ENCODE measurements around the gene HLA-DMA.

Gene HLA-DMA

DNA sequence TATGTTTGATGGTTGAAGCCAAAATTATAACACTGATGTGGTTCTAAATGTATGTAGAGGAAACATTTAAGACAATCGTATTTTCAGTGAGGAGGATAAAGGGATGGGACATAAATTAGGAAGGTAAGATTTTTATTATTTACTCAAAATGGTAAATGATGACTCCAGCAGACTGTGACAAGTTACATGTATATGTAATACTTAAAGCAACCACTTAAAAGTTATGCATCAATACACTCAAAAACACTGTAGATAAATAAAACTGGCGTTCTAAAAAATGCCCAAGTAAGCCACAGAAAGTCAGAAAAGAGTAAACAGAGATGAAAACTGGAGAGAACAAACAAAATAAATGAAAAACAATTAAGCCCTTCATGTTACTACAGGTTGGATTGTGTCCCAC lies 30.8 kb downstream of the HLA-DMA start:
- DNase-seq, result no peak

DNA sequence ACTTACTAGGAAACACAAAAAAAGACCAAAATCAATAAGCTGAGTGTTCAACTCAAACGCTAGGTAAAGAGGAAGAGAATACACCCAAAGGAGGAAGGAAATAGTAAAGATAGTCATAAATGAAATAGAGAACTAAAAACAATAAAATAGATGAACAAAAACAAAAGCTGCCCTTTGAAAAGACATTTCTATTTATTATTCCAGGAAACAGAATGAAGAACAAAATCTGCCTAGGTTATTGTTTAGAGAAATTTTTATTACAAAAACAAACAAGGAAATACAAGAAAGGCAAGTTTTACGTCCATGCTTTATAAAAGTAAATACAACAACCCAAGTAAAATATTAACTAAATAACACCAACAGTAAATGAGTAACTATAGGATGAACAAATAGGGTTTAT lies 32.2 kb downstream of the HLA-DMA start:
- no peak for DNase-seq

DNA sequence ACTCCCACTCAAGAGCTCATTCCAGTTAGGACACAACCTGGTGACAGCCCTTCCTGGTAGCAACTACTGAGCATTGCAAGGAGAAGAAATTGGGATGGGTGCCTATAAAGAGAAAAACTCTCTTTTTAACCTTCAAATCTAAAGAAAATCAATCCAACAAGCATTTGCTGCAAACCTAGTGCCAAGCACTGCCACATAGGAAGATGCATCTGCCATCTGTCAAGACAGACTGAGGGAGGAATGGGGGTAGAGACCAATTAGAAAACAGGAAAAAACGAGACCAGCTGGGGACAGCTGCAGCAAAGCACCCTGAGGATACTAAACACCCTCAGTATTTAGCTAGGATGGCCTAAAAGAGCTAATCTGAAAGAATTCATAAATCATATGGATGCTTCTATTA lies 39.9 kb downstream of the HLA-DMA start:
- no peak for DNase-seq

DNA sequence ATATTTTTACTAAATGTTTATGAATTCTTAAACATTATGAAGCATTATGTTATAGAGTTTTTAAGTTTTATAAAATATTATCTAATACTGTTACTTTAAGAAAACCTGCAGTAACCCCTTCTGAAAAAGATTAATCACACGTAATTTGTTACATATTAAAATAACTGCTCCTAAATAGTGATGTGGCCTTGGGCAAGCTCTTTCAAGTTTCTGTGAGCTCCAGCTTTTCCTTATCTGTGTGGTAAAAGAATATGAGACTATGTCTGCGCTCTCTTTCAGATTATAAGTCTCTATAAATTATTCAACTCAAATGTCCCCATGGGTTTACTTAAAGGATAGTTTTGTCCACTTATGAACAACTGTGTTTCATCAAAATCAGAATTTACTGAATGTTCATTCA lies 44.0 kb downstream of the HLA-DMA start:
- no peak for DNase-seq

DNA sequence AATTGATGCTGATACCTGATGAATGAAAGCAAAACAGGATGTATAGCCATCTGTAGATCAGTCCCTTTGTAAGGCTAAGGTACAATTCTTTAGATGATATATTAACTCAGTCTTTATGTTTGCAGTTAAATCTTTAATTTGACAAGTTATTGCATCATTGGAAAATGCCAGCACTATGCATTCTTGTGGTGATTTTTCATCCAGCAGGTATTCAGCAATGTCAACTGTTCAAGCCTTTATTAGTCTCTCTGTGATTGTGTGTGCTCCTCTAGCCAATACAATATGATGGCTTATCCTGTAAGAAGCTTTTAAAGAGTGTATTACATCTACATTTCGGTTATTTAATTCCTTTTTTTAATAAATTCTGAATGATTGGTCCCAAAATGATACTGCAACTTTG lies 46.4 kb downstream of the HLA-DMA start:
- DNase-seq, result no peak

DNA sequence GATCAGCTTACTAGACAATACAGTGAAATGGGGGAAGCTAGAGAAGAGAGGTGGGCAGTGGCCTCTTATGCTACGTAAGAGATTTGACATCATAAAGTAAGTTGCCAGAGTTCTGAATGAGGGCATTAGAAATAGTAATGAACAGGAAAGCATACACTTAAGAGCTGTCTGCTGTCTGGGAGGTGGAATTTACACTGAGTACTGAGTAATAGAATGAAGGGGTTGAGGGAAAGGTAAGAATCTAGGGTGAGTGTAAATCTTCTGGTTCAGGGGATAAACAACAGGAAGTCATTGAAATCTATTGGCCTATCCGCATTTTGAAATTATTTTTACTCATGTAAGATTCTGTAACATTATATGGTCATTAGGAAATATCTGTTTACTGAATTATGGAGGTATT lies 47.8 kb downstream of the HLA-DMA start:
- no peak for DNase-seq

DNA sequence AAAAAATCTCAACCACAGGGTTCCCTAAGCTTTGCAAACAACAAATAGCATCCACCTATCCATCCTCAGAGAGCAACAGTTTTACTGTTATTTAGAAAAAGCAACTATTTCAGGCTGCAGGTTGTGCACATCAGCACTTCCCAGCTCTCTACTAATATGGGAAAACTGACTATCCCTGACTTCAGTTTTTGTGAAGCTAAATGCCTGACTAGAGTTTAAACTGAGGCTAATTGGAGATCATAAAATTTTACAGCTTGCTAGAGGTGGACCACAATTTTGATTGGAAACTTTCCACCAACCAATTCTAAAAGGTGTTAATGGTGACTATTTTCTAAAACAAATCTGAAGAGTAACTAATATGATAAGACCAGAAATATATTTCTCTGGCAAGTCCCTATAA lies 48.9 kb downstream of the HLA-DMA start:
- no peak for DNase-seq
